Measurements from ENCODE around the gene P2RY12.

- TF ChIP-seq SMC3 (conservative IDR thresholded peaks at IDR 0.05; ENCODE audit: poor library complexity) (no peak), EP300 (conservative IDR thresholded peaks at IDR 0.05; ENCODE audit: poor library complexity, severe bottlenecking) (no peak), TAF1 (IDR thresholded peaks at IDR 0.05; ENCODE audit: low read depth) (no peak), CTCF (IDR thresholded peaks at IDR 0.05; ENCODE audit: poor library complexity, severe bottlenecking) (no peak), RAD21 (conservative IDR thresholded peaks at IDR 0.05) (no peak), POLR2AphosphoS5 (IDR thresholded peaks at IDR 0.05) (no peak)
These were observed 69.4 kb downstream of the P2RY12 start for GRCh38 chr3:151315136-151315535.
